GM12891 (cell line): ENCODE data around the gene GREM2.

Experiments used
- DNase-seq: peaks from one replicate; pipeline ENCODE4 v3.0.0; 2011; ENCODE audit warnings: low spot score; ENCODE audit not compliant: insufficient read length
- FAIRE-seq: peaks from 2 replicates; lab custom pipeline; 2011; peaks lifted over from hg19 to GRCh38; lab: Jason Lieb, UNC
- PAX5 ChIP-seq: IDR thresholded peaks from 2 replicates; pipeline ENCODE4 v1.6.1; 2011; ENCODE audit warnings: low read length, moderate library complexity, mild to moderate bottlenecking; ENCODE audit not compliant: insufficient read depth, severe bottlenecking
- POLR2A ChIP-seq: IDR thresholded peaks from 2 replicates; pipeline ENCODE4 v1.6.1; 2011; ENCODE audit warnings: low read depth, low read length, control low read depth
- POLR2AphosphoS5 ChIP-seq: IDR thresholded peaks from 2 replicates; pipeline ENCODE4 v1.6.1; 2011; ENCODE audit warnings: low read depth, low read length, control low read depth
- POU2F2 ChIP-seq: IDR thresholded peaks from 2 replicates; pipeline ENCODE4 v1.6.1; 2011; ENCODE audit warnings: low read depth, mild to moderate bottlenecking, control low read depth, low read length, moderate library complexity
- SPI1 ChIP-seq: IDR thresholded peaks from 2 replicates; pipeline ENCODE4 v1.6.1; 2011; ENCODE audit warnings: low read depth, low read length, control low read depth
- TAF1 ChIP-seq: IDR thresholded peaks from 2 replicates; pipeline ENCODE4 v1.6.1; 2011; ENCODE audit warnings: low read depth, low read length, control low read depth

The GREM2 gene

DNA sequence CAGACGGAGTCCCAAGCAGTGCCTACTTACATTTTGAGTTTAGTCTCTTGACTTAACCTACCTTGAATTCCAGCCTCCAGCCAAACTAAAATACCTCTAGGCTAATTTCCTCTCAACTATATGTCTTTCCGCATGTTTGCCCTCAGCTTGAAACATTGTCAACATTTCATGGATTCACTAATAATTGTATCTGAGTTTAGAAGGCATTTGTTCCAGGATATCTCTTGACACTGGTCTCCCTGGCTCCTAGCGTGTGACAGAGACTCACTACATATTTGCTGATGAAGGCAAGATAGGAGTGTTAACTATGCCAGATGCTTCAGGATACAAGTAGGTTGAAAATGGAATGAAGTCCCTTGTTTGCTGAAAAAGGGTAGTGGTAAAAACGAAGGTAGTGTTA lies 136.1 kb downstream of the GREM2 start:
- no peak for FAIRE-seq
- TF ChIP-seq TAF1 = no peak
- DNase-seq = no peak

DNA sequence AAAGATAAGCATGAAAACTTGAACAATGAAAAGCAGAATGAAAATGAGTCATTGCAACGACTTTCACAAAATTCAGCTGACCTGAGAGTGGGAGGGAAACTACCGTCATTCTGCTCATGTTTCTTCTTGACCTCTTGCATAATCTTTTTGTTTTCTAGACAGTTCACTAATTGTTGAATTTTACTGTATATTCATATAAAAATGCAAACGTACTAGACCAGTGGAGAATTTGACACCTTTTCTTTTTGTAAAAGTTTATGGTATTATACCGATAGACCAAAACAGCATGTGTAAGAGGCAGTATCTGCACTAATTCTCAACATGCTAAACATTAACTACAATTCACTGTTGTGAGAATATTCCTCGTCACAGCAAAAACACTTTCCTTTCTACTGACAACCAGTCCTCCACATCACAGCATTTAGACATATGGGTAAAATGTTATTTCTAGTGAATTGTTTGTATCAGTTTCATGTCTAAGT lies 137.8 kb downstream of the GREM2 start:
- TF ChIP-seq SPI1 (no peak), POLR2A (no peak), TAF1 (no peak), POU2F2 (no peak), POLR2AphosphoS5 (no peak), PAX5 (no peak)
- DNase-seq (no peak), FAIRE-seq (no peak)

DNA sequence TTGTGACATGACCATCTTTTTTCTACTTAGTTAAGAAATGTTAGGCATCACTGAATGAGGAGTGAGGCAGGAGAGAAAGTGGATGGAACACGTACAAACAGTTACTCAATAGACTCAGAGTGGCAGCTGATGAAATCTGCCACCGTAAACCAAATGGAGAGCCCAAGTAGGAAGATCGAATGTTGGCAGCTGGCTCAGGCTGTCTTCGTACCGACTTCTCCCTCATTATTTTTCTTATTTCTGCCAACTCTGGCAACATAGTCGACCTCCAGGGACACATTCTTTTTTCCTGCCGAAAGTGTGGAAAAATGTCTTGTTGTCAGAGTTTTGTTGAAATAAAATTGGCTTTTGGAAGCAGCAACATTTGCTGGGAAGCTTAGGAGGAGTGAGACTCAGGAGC lies 143.3 kb downstream of the GREM2 start:
- DNase-seq (no peak), FAIRE-seq (no peak)
- TF ChIP-seq SPI1 (no peak), POLR2A (no peak), PAX5 (no peak), POU2F2 (no peak), TAF1 (no peak), POLR2AphosphoS5 (no peak)

DNA sequence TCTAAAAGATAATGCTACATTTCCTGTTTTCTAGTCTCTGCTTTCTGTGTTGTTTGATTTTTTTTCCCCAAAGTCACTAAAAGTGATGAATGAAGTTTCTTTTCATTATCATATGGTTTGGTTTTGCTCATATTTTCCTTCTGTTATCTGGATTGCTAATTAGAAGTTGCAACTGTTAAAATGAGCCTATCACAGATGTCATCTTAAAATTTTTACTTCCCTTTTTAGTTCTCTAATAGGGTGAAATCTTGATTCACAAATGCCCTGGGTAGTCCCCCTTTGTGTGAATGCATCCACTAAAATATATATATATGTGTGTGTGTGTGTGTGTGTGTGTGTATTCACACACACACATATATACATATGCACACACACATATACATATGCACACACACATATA lies 144.1 kb downstream of the GREM2 start:
- no peak for FAIRE-seq
- TF ChIP-seq POLR2A (no peak), TAF1 (no peak)

DNA sequence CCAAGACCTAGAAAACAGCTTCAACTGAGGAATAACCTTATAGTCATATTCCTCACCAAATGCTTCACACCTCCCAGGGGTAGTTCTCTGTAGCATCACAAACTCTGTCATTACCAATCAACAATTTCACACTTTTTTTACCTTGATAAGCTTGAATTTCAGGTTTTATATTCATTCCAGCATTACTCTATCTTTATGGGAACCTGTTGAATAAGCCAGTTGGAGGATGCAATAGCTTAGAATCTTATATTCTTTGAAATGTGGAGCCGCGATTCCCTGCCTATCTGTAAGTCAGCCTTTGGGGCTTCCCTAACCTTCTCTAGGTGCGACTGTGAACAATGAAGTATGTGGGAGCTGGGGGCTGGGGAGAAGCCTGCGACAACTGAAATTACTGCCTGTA lies 145.4 kb downstream of the GREM2 start:
- DNase-seq = no peak
- no peak for TF ChIP-seq POLR2AphosphoS5
- TF ChIP-seq TAF1 = no peak
- no peak for TF ChIP-seq PAX5
- TF ChIP-seq SPI1 = no peak
- no peak for TF ChIP-seq POU2F2
- TF ChIP-seq POLR2A = no peak
- no peak for FAIRE-seq

More for the DNA sequence above, 144.1 kb downstream of the GREM2 start:
- DNase-seq = no peak

DNA sequence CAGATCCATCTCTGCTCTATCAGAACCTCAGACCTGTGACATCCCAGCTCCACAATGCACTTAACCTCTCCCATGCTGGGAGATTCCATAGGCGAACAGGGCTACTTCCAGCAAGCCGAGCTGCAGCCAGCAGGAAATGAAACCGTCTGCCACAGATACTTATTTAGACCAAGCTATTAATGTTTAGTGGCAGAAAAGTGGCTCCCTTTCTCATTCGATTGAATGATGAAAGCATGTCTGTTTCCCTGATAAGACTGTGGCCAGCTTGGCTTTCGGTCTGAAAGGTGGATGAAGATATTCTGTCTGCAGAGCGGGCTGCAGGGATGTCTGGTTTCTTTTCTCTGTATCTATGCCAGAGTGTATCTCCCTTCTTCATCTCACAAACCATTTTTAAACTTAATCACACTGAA lies 146.4 kb downstream of the GREM2 start:
- TF ChIP-seq POLR2AphosphoS5 (no peak), SPI1 (no peak), POLR2A (no peak), POU2F2 (no peak), TAF1 (no peak), PAX5 (no peak)
- DNase-seq (no peak), FAIRE-seq (no peak)

DNA sequence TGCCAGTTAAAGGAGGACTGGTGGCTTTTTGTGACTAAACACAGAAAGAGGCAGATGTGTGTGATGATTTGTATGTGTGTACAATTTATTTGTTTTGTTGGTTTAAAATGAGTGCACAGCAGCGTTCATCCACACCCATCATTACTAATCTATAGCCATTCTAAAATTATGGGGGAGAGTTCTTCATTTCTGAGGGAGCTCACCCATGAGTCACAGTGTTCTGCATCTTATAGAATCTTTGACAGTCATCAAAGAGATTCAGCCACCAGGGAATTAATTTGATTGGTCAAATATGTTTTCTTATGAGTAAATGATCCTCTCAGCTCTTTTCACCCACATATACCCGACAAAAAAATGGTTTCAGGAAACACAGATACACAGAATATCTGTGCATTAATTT lies 147.9 kb downstream of the GREM2 start:
- FAIRE-seq (no peak), DNase-seq (no peak)
- no peak for TF ChIP-seq PAX5
- no peak for TF ChIP-seq TAF1
- TF ChIP-seq POLR2A = no peak
- TF ChIP-seq POU2F2 = no peak
- TF ChIP-seq POLR2AphosphoS5 = no peak
- no peak for TF ChIP-seq SPI1

DNA sequence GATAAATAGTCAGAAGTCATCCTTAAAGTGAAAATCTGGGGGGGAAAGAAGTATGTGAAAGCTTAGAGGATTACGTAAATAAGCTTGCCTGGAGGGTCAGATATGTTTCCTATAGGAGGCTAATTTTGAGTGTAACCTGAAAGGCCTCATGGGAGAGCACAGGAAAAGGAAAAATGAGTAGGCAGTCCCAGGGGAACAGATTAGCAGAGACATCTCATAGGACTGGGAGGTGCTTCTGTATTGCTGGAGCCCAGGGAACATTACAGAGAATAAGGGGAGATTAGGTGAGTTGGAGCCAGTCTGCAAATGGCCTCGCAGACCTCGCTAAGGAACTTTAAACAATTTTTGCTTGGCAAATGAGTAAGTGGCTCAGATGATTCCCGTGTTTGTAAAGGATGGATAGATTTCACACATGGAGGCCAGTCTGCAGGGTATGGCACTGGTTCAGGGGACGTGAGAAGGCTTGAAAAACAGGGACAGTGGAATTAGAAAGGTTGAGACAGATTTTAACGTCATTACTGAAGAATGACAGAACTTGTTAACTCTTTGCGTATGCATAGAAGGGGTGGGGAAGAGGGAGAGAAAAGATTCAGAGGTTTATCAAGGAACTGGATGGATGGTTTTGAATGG lies 149.1 kb downstream of the GREM2 start:
- TF ChIP-seq POLR2A = no peak
- TF ChIP-seq PAX5 = no peak
- TF ChIP-seq POU2F2 = no peak
- no peak for TF ChIP-seq POLR2AphosphoS5
- no peak for TF ChIP-seq TAF1
- no peak for FAIRE-seq
- DNase-seq = no peak

DNA sequence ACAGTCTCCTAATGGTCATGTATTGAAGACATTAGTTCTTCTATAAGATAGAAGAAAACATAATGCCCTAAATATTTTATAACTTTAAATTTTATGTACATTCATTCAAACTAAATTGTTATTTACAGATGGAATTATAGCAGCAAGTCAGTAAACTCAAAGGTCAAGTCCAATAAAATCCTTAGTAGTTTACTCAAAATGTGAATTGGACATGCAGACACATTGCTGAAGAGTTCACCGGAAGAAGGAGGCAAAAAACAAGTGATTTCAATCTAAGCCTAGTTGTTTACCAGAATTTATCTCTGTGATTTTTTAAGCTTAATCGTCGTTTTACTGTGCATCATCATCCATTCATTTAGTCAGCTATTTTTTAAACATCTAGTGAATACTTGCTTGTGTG lies 149.7 kb downstream of the GREM2 start:
- no peak for TF ChIP-seq POLR2A
- no peak for TF ChIP-seq POLR2AphosphoS5
- DNase-seq = no peak
- no peak for FAIRE-seq

DNA sequence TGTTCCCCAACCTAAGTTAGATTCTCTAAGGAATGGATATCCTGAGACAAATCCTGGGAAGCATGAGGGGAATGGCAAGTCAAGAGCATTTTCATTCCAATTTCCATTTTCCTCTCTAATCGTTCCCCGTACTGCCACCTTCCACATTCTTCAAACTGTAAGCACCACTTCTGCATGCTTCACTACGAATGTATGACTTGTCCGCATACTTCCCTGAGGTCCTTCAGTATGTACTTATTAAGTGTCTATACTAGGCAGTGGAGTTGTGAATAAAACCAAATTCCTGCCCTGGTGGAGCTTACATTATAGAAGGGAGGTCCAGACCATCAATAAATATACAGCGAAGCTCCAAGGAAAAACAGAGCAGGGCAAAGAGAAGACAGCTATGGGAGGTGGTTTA lies 154.8 kb downstream of the GREM2 start:
- no peak for DNase-seq
- FAIRE-seq = no peak
- no peak for TF ChIP-seq POU2F2
- no peak for TF ChIP-seq PAX5
- TF ChIP-seq POLR2A = no peak
- TF ChIP-seq POLR2AphosphoS5 = no peak
- TF ChIP-seq TAF1 = no peak
- no peak for TF ChIP-seq SPI1
